Stimulated activated CD4-positive, alpha-beta T cell treated with anti-CD3 and anti-CD28 coated beads, Interleukin-2, amount 100 ng/mL, for 4 hours (primary cell): ENCODE data around the gene PDIA2.
"Not testable (repeated sequence)": the region's sequence is repeated elsewhere in the genome, so short reads cannot be mapped to it uniquely, and the experiment has no call there.

Source experiments
- DNase-seq: peaks from one replicate; pipeline ENCODE4 v3.0.0-alpha.2; 2020; ENCODE audit warnings: low read depth

The PDIA2 gene

GRCh38 chr16:330741-331140 is 47.8 kb downstream of the PDIA2 start:
- no peak for DNase-seq

DNA sequence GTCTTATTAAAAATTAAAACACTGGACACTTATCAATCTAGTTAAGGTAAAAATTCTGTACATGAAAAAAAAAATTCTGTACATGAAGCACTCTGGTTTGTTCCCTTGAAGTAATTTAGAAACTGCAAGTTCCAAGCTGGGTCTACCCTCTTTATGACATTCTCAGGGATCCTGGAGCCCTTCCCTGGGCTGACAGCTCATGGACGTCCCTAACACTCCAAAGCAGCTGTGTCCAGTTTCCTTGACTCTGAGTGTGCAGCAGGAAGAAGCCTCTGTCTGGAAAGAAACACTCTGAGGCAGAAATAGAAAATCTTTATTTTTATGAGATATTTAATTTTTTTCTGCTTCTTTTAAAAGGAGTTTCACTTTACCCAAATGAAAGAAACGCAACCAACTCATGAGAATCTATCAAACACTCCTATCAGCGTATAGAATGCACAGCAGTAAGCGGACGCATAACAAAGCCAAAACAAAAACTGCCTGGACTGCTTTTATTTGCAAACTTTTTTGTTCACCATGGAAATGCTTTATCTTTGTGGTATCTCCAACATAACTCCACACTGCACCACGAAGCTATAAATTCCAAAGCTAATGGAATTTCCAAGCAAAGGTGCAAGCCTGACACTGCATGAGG is 48.3 kb downstream of the PDIA2 start:
- DNase-seq = not testable (repeated sequence)

DNA sequence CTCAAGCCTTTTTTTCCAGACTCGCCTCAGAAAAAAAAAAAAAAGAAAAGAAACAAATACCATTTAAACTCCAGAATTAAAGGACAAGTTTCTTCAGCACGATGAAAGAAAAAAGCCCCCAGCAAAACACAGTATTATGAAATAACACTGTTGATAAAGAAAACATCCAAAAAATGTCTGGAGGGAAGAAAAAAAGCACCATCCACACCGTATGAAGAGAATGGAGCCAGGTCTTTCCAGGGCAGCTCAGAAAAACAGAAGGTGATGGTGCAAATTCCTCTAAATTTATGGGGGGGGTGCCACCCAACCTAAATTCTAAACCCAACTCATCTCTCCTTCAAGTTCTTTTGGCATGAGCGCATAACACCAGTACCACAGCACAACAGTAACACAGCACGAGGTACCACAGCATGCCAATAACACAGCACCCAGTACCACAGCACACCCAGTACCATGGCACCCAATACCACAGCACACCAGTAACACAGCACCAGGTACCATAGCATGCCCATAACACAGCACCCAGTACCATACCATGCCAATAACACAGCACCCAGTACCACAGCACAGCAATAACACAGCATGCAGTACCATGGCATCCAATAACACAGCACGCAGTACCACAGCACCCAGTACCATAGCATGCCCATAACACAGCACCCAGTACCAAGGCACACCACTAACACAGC is 50.6 kb downstream of the PDIA2 start:
- no peak for DNase-seq

- not testable (repeated sequence) for DNase-seq
These were observed 51.3 kb downstream of the PDIA2 start for GRCh38 chr16:334164-334832.

GRCh38 chr16:334861-335632 is 52.1 kb downstream of the PDIA2 start:
- not testable (repeated sequence) for DNase-seq

DNA sequence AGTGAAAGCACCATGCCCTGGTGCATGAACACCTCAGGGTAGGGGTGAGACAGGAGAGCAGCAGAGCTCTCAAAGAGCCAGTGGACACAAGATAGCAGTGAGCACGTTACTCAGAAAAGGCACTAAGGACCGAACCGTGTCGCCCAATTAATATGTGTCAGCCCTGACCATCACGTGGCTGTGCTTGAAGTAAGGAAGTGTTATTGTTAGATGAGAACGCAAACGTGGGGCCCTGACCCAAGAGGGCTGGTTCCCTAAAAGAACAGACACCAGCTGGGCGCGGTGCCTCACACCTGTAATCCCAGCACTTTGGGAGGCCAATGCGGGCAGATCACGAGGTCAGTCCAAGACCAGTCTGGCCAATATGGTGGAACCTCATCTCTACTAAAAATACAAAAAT is 53.3 kb downstream of the PDIA2 start:
- DNase-seq = no peak
